WERI-Rb-1 (cell line): ENCODE results near the gene SYCE1.
A peak's percentile ranks its signal among the peaks of the same experiment; 100 is the strongest.
"Not testable (repeated sequence)": the region's sequence is repeated elsewhere in the genome, so short reads cannot be mapped to it uniquely, and the experiment has no call there.

Experiments used
- DNase-seq: peaks from one replicate; pipeline ENCODE4 v3.0.0-alpha.2; 2020
- H3K27ac ChIP-seq: fragments of 250-450 bp; sonication (Bioruptor Pico); 2 replicates; pipeline ENCODE4 v1.5.1; 2020; ENCODE audit warnings: mild to moderate bottlenecking, moderate library complexity
- H3K27me3 ChIP-seq: fragments of 250-450 bp; sonication (Bioruptor Pico); 2 replicates; pipeline ENCODE4 v1.5.1; 2021; ENCODE audit warnings: mild to moderate bottlenecking, low read depth, moderate library complexity; ENCODE audit not compliant: insufficient read depth, severe bottlenecking
- H3K36me3 ChIP-seq: fragments of 250-450 bp; sonication (Bioruptor Pico); 2 replicates; pipeline ENCODE4 v1.5.1; 2020; ENCODE audit warnings: mild to moderate bottlenecking, moderate library complexity
- H3K4me3 ChIP-seq: 2 replicates; pipeline ENCODE4 v1.5.1; 2011; ENCODE audit warnings: low read depth, mild to moderate bottlenecking, control low read depth, low read length
- H3K9me3 ChIP-seq: fragments of 250-450 bp; sonication (Bioruptor Pico); 2 replicates; pipeline ENCODE4 v1.5.1; 2021; ENCODE audit warnings: mild to moderate bottlenecking, moderate library complexity; ENCODE audit not compliant: severe bottlenecking
- CTCF ChIP-seq: IDR thresholded peaks from 2 replicates; pipeline ENCODE4 v1.5.1; 2011; ENCODE audit warnings: low read depth, mild to moderate bottlenecking, control low read depth, inconsistent platforms, low read length

The SYCE1 gene

GRCh38 chr10:133565441-133566294 is at the start of gene SYCE1:
SYCE1 (minus strand) TSS chr10:133565583; CDS start chr10:133565529, 54 bp downstream.
- no peak for TF ChIP-seq CTCF
- Histone ChIP-seq H3K36me3 (no peaks in the 10 kb centered on the region), H3K27me3 (no peaks in the 10 kb centered on the region), H3K4me3 (no peak within 1 kb of the TSS), H3K9me3 (no peaks in the 10 kb centered on the region), H3K27ac (no peak within 1 kb of the TSS)
- DNase-seq: no peak

- TF ChIP-seq CTCF: no peak
- no peaks in the 10 kb centered on the region for H3K36me3 ChIP-seq
- no peak overlapping the region for H3K4me3 ChIP-seq
- no peaks in the 10 kb centered on the region for H3K9me3 ChIP-seq
- H3K27ac ChIP-seq: no peak overlapping the region
- H3K27me3 ChIP-seq: no peaks in the 10 kb centered on the region
- no peak for DNase-seq
Observed at GRCh38 chr10:133614830-133615580, 49.6 kb upstream of the SYCE1 start.

GRCh38 chr10:133613699-133614098 is 48.3 kb upstream of the SYCE1 start:
- DNase-seq: no peak
- no peaks in the 10 kb centered on the region for H3K27me3 ChIP-seq
- H3K9me3 ChIP-seq: no peaks in the 10 kb centered on the region
- H3K4me3 ChIP-seq: no peak overlapping the region
- H3K36me3 ChIP-seq: no peaks in the 10 kb centered on the region
- no peak for TF ChIP-seq CTCF
- no peak overlapping the region for H3K27ac ChIP-seq

- no peak overlapping the region for H3K4me3 ChIP-seq
- H3K27ac ChIP-seq: no peak overlapping the region
- no peak for DNase-seq
- H3K27me3 ChIP-seq: no peaks in the 10 kb centered on the region
- TF ChIP-seq CTCF: no peak
- H3K9me3 ChIP-seq: peaks cover 11% of the 10 kb centered on the region
- no peaks in the 10 kb centered on the region for H3K36me3 ChIP-seq
Observed at GRCh38 chr10:133611079-133611478, 45.7 kb upstream of the SYCE1 start.

- no peaks in the 10 kb centered on the region for H3K27me3 ChIP-seq
- no peak overlapping the region for H3K4me3 ChIP-seq
- no peaks in the 10 kb centered on the region for H3K36me3 ChIP-seq
- H3K27ac ChIP-seq: no peak overlapping the region
- peak; percentile 43; the same call in 1 of the 2 replicates for TF ChIP-seq CTCF
- peaks cover 18% of the 10 kb centered on the region for H3K9me3 ChIP-seq
- no peak for DNase-seq
Observed at GRCh38 chr10:133608855-133609254, 43.5 kb upstream of the SYCE1 start.

GRCh38 chr10:133603434-133603833 is 38.1 kb upstream of the SYCE1 start:
- not testable (repeated sequence) for H3K36me3 ChIP-seq, H3K27me3 ChIP-seq, H3K4me3 ChIP-seq, DNase-seq, H3K27ac ChIP-seq
- peaks cover 21% of the 10 kb centered on the region for H3K9me3 ChIP-seq
